A549 (cell line): ENCODE data around the gene ADGRG1. TPM values are rescaled to one million over a fixed set of nuclear protein-coding genes. Genes with fewer than 3 reads are reported as not detected.

Source experiments
- ATAC-seq, 2 experiments: fragments of 200-7000 bp in 1 of 2; fragments of >200 bp in 1 of 2; cut with Nextera tagmentation in 1 of 2; cut with Tn5 transposase in 1 of 2; 3 replicates each; pipeline versions ENCODE4 v1.8.0 to v1.9.1; 2018 to 2020; ENCODE audit warnings: mild to moderate bottlenecking in 1 of 2, moderate library complexity in 1 of 2
- CTCF ChIA-PET: fragments of 300-600 bp; sonication (Branson Sonifier 250); formaldehyde crosslinking; extraction: SDS; loops from one replicate; lab custom pipeline; 2021; ENCODE audit warnings: antibody characterized with exemption, inconsistent platforms; lab: Yijun Ruan, JAX
- POLR2A ChIA-PET: fragments of 350-600 bp; formaldehyde crosslinking; extraction: SDS; loops from one replicate; lab custom pipeline; 2021; ENCODE audit warnings: antibody characterized with exemption, inconsistent platforms; lab: Yijun Ruan, JAX
- DNase-seq, 2 experiments: peaks; one replicate each; pipeline versions ENCODE4 v3.0.0 to v3.0.0-alpha.2; 2011 to 2016; ENCODE audit warnings: low read depth in 1 of 2, low spot score in 1 of 2
- FAIRE-seq: peaks from 2 replicates; lab custom pipeline; 2011; peaks lifted over from hg19 to GRCh38; lab: Jason Lieb, UNC
- H3K27ac ChIP-seq, 2 experiments: fragments of >200 bp; sonication (Bioruptor Twin); formaldehyde crosslinking; 3 replicates each; pipeline ENCODE4 v1.5.1; 2016 to 2017
- H3K4me1 ChIP-seq: fragments of >200 bp; sonication (Bioruptor Twin); formaldehyde crosslinking; 3 replicates; pipeline ENCODE4 v1.6.1; 2016
- H3K4me2 ChIP-seq: fragments of >200 bp; sonication (Bioruptor Twin); formaldehyde crosslinking; 3 replicates; pipeline ENCODE4 v1.6.1; 2016
- H3K4me3 ChIP-seq: fragments of >200 bp; sonication (Bioruptor Twin); formaldehyde crosslinking; 3 replicates; pipeline ENCODE4 v1.5.1; 2016
- H3K9me3 ChIP-seq: fragments of >200 bp; sonication (Bioruptor Twin); formaldehyde crosslinking; 3 replicates; pipeline ENCODE4 v1.6.1; 2016
- CBX8 ChIP-seq: fragments of 200-600 bp; sonication (generic); IDR thresholded peaks from 2 replicates; pipeline ENCODE4 v1.6.1; 2016
- CEBPB ChIP-seq, 2 experiments: fragments of >200 bp in 1 of 2; sonication (Bioruptor Twin) in 1 of 2; formaldehyde crosslinking in 1 of 2; IDR thresholded peaks; 2 replicates each; pipeline ENCODE4 v1.6.1; 2012 to 2016
- CHD2 ChIP-seq: fragments of 150-350 bp; IDR thresholded peaks from 2 replicates; pipeline ENCODE4 v1.6.1; 2014; ENCODE audit warnings: low read length; ENCODE audit not compliant: partially characterized antibody
- EHF ChIP-seq: fragments of 250-450 bp; sonication (Bioruptor Pico); IDR thresholded peaks from 2 replicates; pipeline ENCODE4 v1.5.0; 2020; ENCODE audit warnings: mild to moderate bottlenecking
- EHMT2 ChIP-seq: fragments of 200-600 bp; sonication (generic); IDR thresholded peaks from 2 replicates; pipeline ENCODE4 v1.6.1; 2016; ENCODE audit warnings: antibody characterized with exemption, low read depth, mild to moderate bottlenecking, moderate library complexity
- HEYL ChIP-seq: fragments of 250-450 bp; sonication (Bioruptor Pico); IDR thresholded peaks from 2 replicates; pipeline ENCODE4 v1.8.0; 2021; ENCODE audit warnings: mild to moderate bottlenecking, moderate library complexity
- KDM1A ChIP-seq: fragments of 200-600 bp; sonication (generic); IDR thresholded peaks from 2 replicates; pipeline ENCODE4 v1.6.1; 2016; ENCODE audit warnings: low read depth, mild to moderate bottlenecking
- MAFK ChIP-seq: fragments of 450-650 bp; IDR thresholded peaks from 2 replicates; pipeline ENCODE4 v1.6.1; 2014; ENCODE audit not compliant: partially characterized antibody
- NPAS2 ChIP-seq: fragments of 250-450 bp; sonication (Bioruptor Pico); IDR thresholded peaks from 2 replicates; pipeline ENCODE4 v1.8.0; 2022; ENCODE audit warnings: mild to moderate bottlenecking, moderate library complexity, borderline replicate concordance
- RARB ChIP-seq: fragments of 250-450 bp; sonication (Bioruptor Pico); IDR thresholded peaks from 2 replicates; pipeline ENCODE4 v1.8.0; 2021; ENCODE audit warnings: mild to moderate bottlenecking, moderate library complexity
- RCOR1 ChIP-seq: fragments of 150-350 bp; IDR thresholded peaks from 2 replicates; pipeline ENCODE4 v1.6.1; 2014; ENCODE audit warnings: antibody characterized with exemption, low read length, low read depth
- SMC3 ChIP-seq: fragments of >200 bp; sonication (Bioruptor Twin); formaldehyde crosslinking; IDR thresholded peaks from 3 replicates; pipeline ENCODE4 v1.6.1; 2018; ENCODE audit warnings: inconsistent platforms
- TFCP2L1 ChIP-seq: fragments of 250-450 bp; sonication (Bioruptor Pico); IDR thresholded peaks from 2 replicates; pipeline ENCODE4 v1.5.0; 2021; ENCODE audit warnings: mild to moderate bottlenecking
- TP53 ChIP-seq: fragments of 250-450 bp; sonication (Bioruptor Pico); IDR thresholded peaks from 2 replicates; pipeline ENCODE4 v1.5.0; 2021; ENCODE audit warnings: mild to moderate bottlenecking, moderate library complexity
- ZC3H11A ChIP-seq: fragments of 450-650 bp; IDR thresholded peaks from 2 replicates; pipeline ENCODE4 v1.6.1; 2014; ENCODE audit warnings: antibody characterized with exemption, mild to moderate bottlenecking
- ZFP36 ChIP-seq: fragments of 450-650 bp; IDR thresholded peaks from 2 replicates; pipeline ENCODE4 v1.6.1; 2014; ENCODE audit warnings: borderline replicate concordance; ENCODE audit not compliant: partially characterized antibody
- ZSCAN20 ChIP-seq: fragments of 250-450 bp; sonication (Bioruptor Pico); IDR thresholded peaks from 2 replicates; pipeline ENCODE4 v1.8.0; 2022; ENCODE audit warnings: mild to moderate bottlenecking, moderate library complexity
- WGBS: methylation state at CpG from one replicate; pipeline ENCODE4 v1.1.6; 2017; ENCODE audit errors: missing lambda C conversion rate; 5-methylcytosine and 5-hydroxymethylcytosine counted together
- polyA plus RNA-seq, 4 experiments: library from polyadenylated mRNA; depleted of rRNA in 3 of 4; stranded (reverse); fragments of >200 nt; fragmentation: RNase III in 1 of 4; extraction: RNeasy Plus Mini Kit Qiagen cat#74134 plus additional on column Dnase treatment in 1 of 4; gene quantifications; 2 replicates in 3 of 4; 3 replicates in 1 of 4; pipeline ENCODE4 v1.2.3, GENCODE V29; 2011 to 2017
- TF ChIP-seq, protein P1 (sequence below): IDR thresholded peaks from 2 replicates; pipeline ENCODE4 v1.6.1; 2012; ENCODE audit warnings: low read depth, borderline replicate concordance
- TF ChIP-seq, protein P2 (sequence below): fragments of 450-650 bp; IDR thresholded peaks from 2 replicates; pipeline ENCODE4 v1.6.1; 2014; ENCODE audit warnings: antibody characterized with exemption
- TF ChIP-seq, protein P3 (sequence below): fragments of >200 bp; sonication (Bioruptor Twin); formaldehyde crosslinking; IDR thresholded peaks from 3 replicates; pipeline ENCODE4 v1.6.1; 2016
- TF ChIP-seq, protein P4 (sequence below): fragments of 250-450 bp; sonication (Bioruptor Pico); IDR thresholded peaks from 2 replicates; pipeline ENCODE4 v1.5.0; 2021; ENCODE audit warnings: mild to moderate bottlenecking, moderate library complexity, borderline replicate concordance

Gene ADGRG1
- polyA plus RNA-seq, 2 of the 4 experiments (the other 2 are of a cell fraction) = 28.3 to 142 TPM

DNA sequence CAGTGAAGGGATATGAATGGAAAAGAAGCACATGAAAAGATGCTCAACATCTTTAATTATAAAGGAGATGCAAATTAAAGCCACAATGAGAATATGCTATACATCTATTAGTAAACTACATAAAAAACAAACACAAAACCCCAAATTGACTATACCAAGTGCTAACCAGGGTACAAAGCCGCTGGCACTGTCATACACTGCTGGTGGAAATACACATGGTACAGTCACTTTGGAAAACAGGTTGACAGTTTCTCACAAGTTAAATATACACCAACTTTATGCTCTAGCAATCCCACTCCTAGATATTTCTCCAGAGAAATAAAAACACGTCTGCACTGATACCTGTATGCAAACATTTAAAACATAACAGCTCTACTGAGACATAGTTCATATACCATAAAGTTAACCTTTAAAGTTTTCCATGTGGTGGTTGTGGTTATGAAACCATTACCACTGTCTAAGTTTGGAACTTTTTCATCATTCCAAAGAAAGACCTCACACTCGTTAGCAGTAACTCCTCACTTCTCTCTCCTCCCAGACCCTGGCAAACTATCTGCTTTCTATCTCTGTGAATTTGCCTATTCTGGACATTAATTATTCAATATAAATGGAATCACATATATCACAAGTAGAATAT, 43.3 kb upstream of the ADGRG1 start:
- 41% methylated on average over 3 of the region's 3 CpGs for WGBS
- Histone ChIP-seq H3K4me3 (no peak overlapping the region), H3K9me3 (no peaks in the 10 kb centered on the region; the same call in 2 of the 3 replicates), H3K4me2 (no peak overlapping the region), H3K27ac (no peak overlapping the region), H3K4me1 (peaks cover 4% of the 10 kb centered on the region)
- POLR2A ChIA-PET = interaction anchor here (0.7 kb wide), 3 partner anchors 39 to 591 kb away, joined by 3 to 7 read pairs (median 3); no protein-coding TSS in a partner anchor
- ATAC-seq (no peak), DNase-seq (no peak), FAIRE-seq (no peak)
- CTCF ChIA-PET = interaction anchor here (1.7 to 35.2 kb wide), 3 partner anchors 9 to 67 kb away, joined by 7 to 785 read pairs (median 127); no protein-coding TSS in a partner anchor
- TF ChIP-seq TP53 (CRISPR knock-in tag) (no peak), ZC3H11A (no peak), CHD2 (no peak), EHF (CRISPR knock-in tag) (no peak), MAFK (no peak)
- TF ChIP-seq, protein P1, sequence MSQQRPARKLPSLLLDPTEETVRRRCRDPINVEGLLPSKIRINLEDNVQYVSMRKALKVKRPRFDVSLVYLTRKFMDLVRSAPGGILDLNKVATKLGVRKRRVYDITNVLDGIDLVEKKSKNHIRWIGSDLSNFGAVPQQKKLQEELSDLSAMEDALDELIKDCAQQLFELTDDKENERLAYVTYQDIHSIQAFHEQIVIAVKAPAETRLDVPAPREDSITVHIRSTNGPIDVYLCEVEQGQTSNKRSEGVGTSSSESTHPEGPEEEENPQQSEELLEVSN = no peak

DNA sequence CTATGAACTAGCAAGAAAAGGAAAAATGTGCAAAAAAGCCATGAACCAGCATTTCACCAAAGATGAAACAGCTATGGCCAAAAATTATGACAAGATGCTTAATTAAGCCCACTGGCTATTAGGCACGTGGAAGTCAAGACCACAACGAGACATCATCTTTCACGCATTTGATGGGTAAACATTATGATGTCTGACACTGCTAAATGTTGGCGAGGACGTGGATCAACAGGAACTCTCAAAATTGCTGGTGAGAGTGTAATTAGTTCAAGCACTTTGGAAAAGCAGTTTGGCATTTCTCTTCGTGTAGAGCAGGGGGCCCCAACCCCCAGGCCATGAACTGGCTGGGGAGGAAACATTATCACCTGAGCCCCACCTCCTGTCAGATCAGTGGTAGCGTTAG, 39.6 kb upstream of the ADGRG1 start:
- 83% methylated on average over 7 of the region's 7 CpGs for WGBS
- DNase-seq = no peak
- H3K9me3 ChIP-seq = no peaks in the 10 kb centered on the region; the same call in 2 of the 3 replicates
- peaks cover 18% of the 10 kb centered on the region for H3K4me1 ChIP-seq
- no peak for ATAC-seq
- FAIRE-seq = no peak
- POLR2A ChIA-PET = no interaction called here
- TF ChIP-seq ZFP36 (no peak), CEBPB (IDR thresholded peaks at IDR 0.05) (no peak), RARB (CRISPR knock-in tag) (no peak), EHF (CRISPR knock-in tag) (no peak), NPAS2 (CRISPR knock-in tag) (no peak), SMC3 (no peak), ZSCAN20 (CRISPR knock-in tag) (no peak), ZC3H11A (no peak), CBX8 (no peak), HEYL (CRISPR knock-in tag) (no peak), EHMT2 (no peak), TFCP2L1 (CRISPR knock-in tag) (no peak), KDM1A (no peak), RCOR1 (no peak)
- TF ChIP-seq, protein P2, sequence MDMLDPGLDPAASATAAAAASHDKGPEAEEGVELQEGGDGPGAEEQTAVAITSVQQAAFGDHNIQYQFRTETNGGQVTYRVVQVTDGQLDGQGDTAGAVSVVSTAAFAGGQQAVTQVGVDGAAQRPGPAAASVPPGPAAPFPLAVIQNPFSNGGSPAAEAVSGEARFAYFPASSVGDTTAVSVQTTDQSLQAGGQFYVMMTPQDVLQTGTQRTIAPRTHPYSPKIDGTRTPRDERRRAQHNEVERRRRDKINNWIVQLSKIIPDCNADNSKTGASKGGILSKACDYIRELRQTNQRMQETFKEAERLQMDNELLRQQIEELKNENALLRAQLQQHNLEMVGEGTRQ = no peak
- TF ChIP-seq, protein P3, sequence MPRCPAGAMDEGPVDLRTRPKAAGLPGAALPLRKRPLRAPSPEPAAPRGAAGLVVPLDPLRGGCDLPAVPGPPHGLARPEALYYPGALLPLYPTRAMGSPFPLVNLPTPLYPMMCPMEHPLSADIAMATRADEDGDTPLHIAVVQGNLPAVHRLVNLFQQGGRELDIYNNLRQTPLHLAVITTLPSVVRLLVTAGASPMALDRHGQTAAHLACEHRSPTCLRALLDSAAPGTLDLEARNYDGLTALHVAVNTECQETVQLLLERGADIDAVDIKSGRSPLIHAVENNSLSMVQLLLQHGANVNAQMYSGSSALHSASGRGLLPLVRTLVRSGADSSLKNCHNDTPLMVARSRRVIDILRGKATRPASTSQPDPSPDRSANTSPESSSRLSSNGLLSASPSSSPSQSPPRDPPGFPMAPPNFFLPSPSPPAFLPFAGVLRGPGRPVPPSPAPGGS = no peak
- TF ChIP-seq, protein P4, sequence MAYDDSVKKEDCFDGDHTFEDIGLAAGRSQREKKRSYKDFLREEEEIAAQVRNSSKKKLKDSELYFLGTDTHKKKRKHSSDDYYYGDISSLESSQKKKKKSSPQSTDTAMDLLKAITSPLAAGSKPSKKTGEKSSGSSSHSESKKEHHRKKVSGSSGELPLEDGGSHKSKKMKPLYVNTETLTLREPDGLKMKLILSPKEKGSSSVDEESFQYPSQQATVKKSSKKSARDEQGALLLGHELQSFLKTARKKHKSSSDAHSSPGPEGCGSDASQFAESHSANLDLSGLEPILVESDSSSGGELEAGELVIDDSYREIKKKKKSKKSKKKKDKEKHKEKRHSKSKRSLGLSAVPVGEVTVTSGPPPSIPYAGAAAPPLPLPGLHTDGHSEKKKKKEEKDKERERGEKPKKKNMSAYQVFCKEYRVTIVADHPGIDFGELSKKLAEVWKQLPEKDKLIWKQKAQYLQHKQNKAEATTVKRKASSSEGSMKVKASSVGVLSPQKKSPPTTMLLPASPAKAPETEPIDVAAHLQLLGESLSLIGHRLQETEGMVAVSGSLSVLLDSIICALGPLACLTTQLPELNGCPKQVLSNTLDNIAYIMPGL = no peak
- no peak overlapping the region for H3K27ac ChIP-seq
- no peak overlapping the region for H3K4me3 ChIP-seq
- CTCF ChIA-PET = interaction anchor here (0.8 to 35.2 kb wide), 5 partner anchors 13 to 406 kb away, joined by 3 to 785 read pairs (median 64); no protein-coding TSS in a partner anchor
- no peak overlapping the region for H3K4me2 ChIP-seq
